KMS-11 (cell line): Measurements from ENCODE around the gene SCUBE1.

Experiments used
- H2AFZ ChIP-seq: fragments of 200-600 bp; sonication (generic); 2 replicates; pipeline ENCODE4 v1.6.1; 2016; ENCODE audit warnings: antibody characterized with exemption, mixed run types, low read depth
- H3K27ac ChIP-seq: fragments of 200-600 bp; sonication (generic); 2 replicates; pipeline ENCODE4 v1.6.1; 2016; ENCODE audit warnings: mild to moderate bottlenecking, mixed run types
- H3K27me3 ChIP-seq: fragments of 200-600 bp; sonication (generic); 2 replicates; pipeline ENCODE4 v1.6.1; 2017; ENCODE audit warnings: mild to moderate bottlenecking, low read depth, mixed run types, moderate library complexity; ENCODE audit not compliant: insufficient read depth
- H3K36me3 ChIP-seq: fragments of 200-600 bp; sonication (generic); 2 replicates; pipeline ENCODE4 v1.6.1; 2017; ENCODE audit warnings: mild to moderate bottlenecking, mixed run types; ENCODE audit not compliant: insufficient read depth
- H3K4me1 ChIP-seq: fragments of 200-600 bp; sonication (generic); 2 replicates; pipeline ENCODE4 v1.6.1; 2016; ENCODE audit warnings: mild to moderate bottlenecking, low read depth, mixed run types; ENCODE audit not compliant: poor library complexity, severe bottlenecking
- H3K4me2 ChIP-seq: fragments of 200-600 bp; sonication (generic); 2 replicates; pipeline ENCODE4 v1.7.0; 2016; ENCODE audit warnings: mild to moderate bottlenecking, mixed run types
- H3K4me3 ChIP-seq: fragments of 200-600 bp; sonication (generic); IDR thresholded peaks from 2 replicates; pipeline ENCODE4 v1.6.1; 2017; ENCODE audit warnings: low read depth, low read length, mixed read lengths; ENCODE audit not compliant: insufficient read depth
- H3K79me2 ChIP-seq: fragments of 200-600 bp; sonication (generic); 2 replicates; pipeline ENCODE4 v1.6.1; 2016; ENCODE audit warnings: low read depth, mixed run types; ENCODE audit not compliant: insufficient read depth
- H3K9ac ChIP-seq: fragments of 200-600 bp; sonication (generic); 2 replicates; pipeline ENCODE4 v1.6.1; 2016; ENCODE audit warnings: mild to moderate bottlenecking, mixed run types
- H4K20me1 ChIP-seq: fragments of 200-600 bp; sonication (generic); 2 replicates; pipeline ENCODE4 v1.6.1; 2016; ENCODE audit warnings: mild to moderate bottlenecking, mixed run types; ENCODE audit not compliant: insufficient read depth
- TF ChIP-seq, protein P1 (sequence below): fragments of 200-600 bp; sonication (generic); conservative IDR thresholded peaks from 2 replicates; pipeline ENCODE4 v1.6.1; 2017; ENCODE audit warnings: low read depth, mild to moderate bottlenecking, antibody characterized with exemption, low read length, moderate library complexity, mixed read lengths

SCUBE1 gene

GRCh38 chr22:43217285-43218030 is 125.7 kb downstream of the SCUBE1 start:
- peaks cover 57% of the 10 kb centered on the region for H3K27me3 ChIP-seq
- no peak overlapping the region for H3K27ac ChIP-seq
- no peaks in the 10 kb centered on the region for H4K20me1 ChIP-seq
- no peaks in the 10 kb centered on the region for H3K4me1 ChIP-seq
- H3K79me2 ChIP-seq, result no peaks in the 10 kb centered on the region
- no peak overlapping the region for H3K9ac ChIP-seq
- no peak overlapping the region for H3K4me2 ChIP-seq
- H3K4me3 ChIP-seq, result no peak overlapping the region
- no peaks in the 10 kb centered on the region for H3K36me3 ChIP-seq
- no peak overlapping the region for H2AFZ ChIP-seq
- TF ChIP-seq, protein P1, sequence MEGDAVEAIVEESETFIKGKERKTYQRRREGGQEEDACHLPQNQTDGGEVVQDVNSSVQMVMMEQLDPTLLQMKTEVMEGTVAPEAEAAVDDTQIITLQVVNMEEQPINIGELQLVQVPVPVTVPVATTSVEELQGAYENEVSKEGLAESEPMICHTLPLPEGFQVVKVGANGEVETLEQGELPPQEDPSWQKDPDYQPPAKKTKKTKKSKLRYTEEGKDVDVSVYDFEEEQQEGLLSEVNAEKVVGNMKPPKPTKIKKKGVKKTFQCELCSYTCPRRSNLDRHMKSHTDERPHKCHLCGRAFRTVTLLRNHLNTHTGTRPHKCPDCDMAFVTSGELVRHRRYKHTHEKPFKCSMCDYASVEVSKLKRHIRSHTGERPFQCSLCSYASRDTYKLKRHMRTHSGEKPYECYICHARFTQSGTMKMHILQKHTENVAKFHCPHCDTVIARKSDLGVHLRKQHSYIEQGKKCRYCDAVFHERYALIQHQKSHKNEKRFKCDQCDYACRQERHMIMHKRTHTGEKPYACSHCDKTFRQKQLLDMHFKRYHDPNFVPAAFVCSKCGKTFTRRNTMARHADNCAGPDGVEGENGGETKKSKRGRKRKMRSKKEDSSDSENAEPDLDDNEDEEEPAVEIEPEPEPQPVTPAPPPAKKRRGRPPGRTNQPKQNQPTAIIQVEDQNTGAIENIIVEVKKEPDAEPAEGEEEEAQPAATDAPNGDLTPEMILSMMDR, result no peak

- peaks cover 59% of the 10 kb centered on the region for H3K27me3 ChIP-seq
- no peak overlapping the region for H3K4me3 ChIP-seq
- no peaks in the 10 kb centered on the region for H4K20me1 ChIP-seq
- H3K4me2 ChIP-seq, result no peak overlapping the region
- no peaks in the 10 kb centered on the region for H3K36me3 ChIP-seq
- TF ChIP-seq, protein P1, result no peak
- no peaks in the 10 kb centered on the region for H3K79me2 ChIP-seq
- H3K9ac ChIP-seq, result no peak overlapping the region
- no peak overlapping the region for H2AFZ ChIP-seq
- H3K4me1 ChIP-seq, result no peaks in the 10 kb centered on the region
- H3K27ac ChIP-seq, result no peak overlapping the region
Observed at GRCh38 chr22:43216738-43217137, 126.4 kb downstream of the SCUBE1 start.

GRCh38 chr22:43213962-43214361 is 129.2 kb downstream of the SCUBE1 start:
- no peaks in the 10 kb centered on the region for H3K79me2 ChIP-seq
- no peaks in the 10 kb centered on the region for H3K36me3 ChIP-seq
- H2AFZ ChIP-seq, result no peak overlapping the region
- no peak overlapping the region for H3K27ac ChIP-seq
- H3K4me2 ChIP-seq, result no peak overlapping the region
- H3K4me3 ChIP-seq, result no peak overlapping the region
- no peaks in the 10 kb centered on the region for H4K20me1 ChIP-seq
- H3K27me3 ChIP-seq, result peaks cover 72% of the 10 kb centered on the region
- no peaks in the 10 kb centered on the region for H3K4me1 ChIP-seq
- TF ChIP-seq, protein P1, result no peak
- no peak overlapping the region for H3K9ac ChIP-seq

- peaks cover 79% of the 10 kb centered on the region for H3K27me3 ChIP-seq
- H2AFZ ChIP-seq, result no peak overlapping the region
- TF ChIP-seq, protein P1, result no peak
- no peaks in the 10 kb centered on the region for H3K36me3 ChIP-seq
- H3K4me1 ChIP-seq, result no peaks in the 10 kb centered on the region
- no peak overlapping the region for H3K9ac ChIP-seq
- H3K4me2 ChIP-seq, result no peak overlapping the region
- no peaks in the 10 kb centered on the region for H3K79me2 ChIP-seq
- H3K4me3 ChIP-seq, result no peak overlapping the region
- H3K27ac ChIP-seq, result no peak overlapping the region
- no peaks in the 10 kb centered on the region for H4K20me1 ChIP-seq
Observed at GRCh38 chr22:43213051-43213450, 130.1 kb downstream of the SCUBE1 start.
